Right renal cortex interstitium (tissue), 3 donors: ENCODE data around the gene KAZN. TPM values are rescaled to one million over a fixed set of nuclear protein-coding genes. Genes with fewer than 3 reads are reported as not detected.

Experiments
- DNase-seq, 3 donors: peaks; one replicate each; pipeline ENCODE4 v3.0.0-alpha.2; 2013; ENCODE audit warnings: low read depth in 3 of 3, low spot score in 2 of 3
- polyA plus RNA-seq, 3 donors: library from polyadenylated mRNA; unstranded; fragments of 120-200 nt; gene quantifications; one replicate each; pipeline ENCODE4 v1.2.1, GENCODE V29; 2013; ENCODE audit not compliant: insufficient read length in 3 of 3

The KAZN gene
- polyA plus RNA-seq, 3 donors: 31.1 to 37.0 (median 31.5) TPM

- DNase-seq: no peak
These were observed 13.3 kb downstream of the KAZN start for GRCh38 chr1:14611792-14612191.

GRCh38 chr1:14612256-14612655 is 13.8 kb downstream of the KAZN start:
- no peak for DNase-seq

- DNase-seq: no peak
These were observed 15.4 kb downstream of the KAZN start for GRCh38 chr1:14613926-14614325.

- DNase-seq: no peak
These were observed 15.9 kb downstream of the KAZN start for GRCh38 chr1:14614341-14614740.

GRCh38 chr1:14615549-14616218 is 17.2 kb downstream of the KAZN start:
- DNase-seq: no peak

GRCh38 chr1:14616632-14617396 is 18.3 kb downstream of the KAZN start:
- no peak for DNase-seq

- DNase-seq: no peak
These were observed 19.3 kb downstream of the KAZN start for GRCh38 chr1:14617791-14618190.

GRCh38 chr1:14620941-14621340 is 22.5 kb downstream of the KAZN start:
- DNase-seq: no peak

GRCh38 chr1:14623090-14623489 is 24.6 kb downstream of the KAZN start:
- no peak for DNase-seq

GRCh38 chr1:14624941-14625340 is 26.5 kb downstream of the KAZN start:
- no peak for DNase-seq

GRCh38 chr1:14625572-14625971 is 27.1 kb downstream of the KAZN start:
- DNase-seq: no peak

- DNase-seq: no peak
These were observed 27.5 kb downstream of the KAZN start for GRCh38 chr1:14625996-14626395.

GRCh38 chr1:14626869-14627607 is 28.6 kb downstream of the KAZN start:
- peak in 1 of 3 donors; percentile 42 for DNase-seq

GRCh38 chr1:14627608-14628489 is 29.4 kb downstream of the KAZN start:
- DNase-seq: no peak

GRCh38 chr1:14629363-14630014 is 31.0 kb downstream of the KAZN start:
- no peak for DNase-seq

GRCh38 chr1:14630986-14631385 is 32.5 kb downstream of the KAZN start:
- DNase-seq: no peak

GRCh38 chr1:14631421-14631820 is 32.9 kb downstream of the KAZN start:
- no peak for DNase-seq

- DNase-seq: no peak
These were observed 36.0 kb downstream of the KAZN start for GRCh38 chr1:14634486-14634885.

GRCh38 chr1:14635421-14635820 is 36.9 kb downstream of the KAZN start:
- DNase-seq: no peak
